C4-2B (cell line): ENCODE measurements around the gene GGT6.

Experiments
- CTCF ChIP-seq: fragments of 450-650 bp; conservative IDR thresholded peaks from 2 replicates; pipeline ENCODE4 v1.5.1; 2017; ENCODE audit warnings: mild to moderate bottlenecking
- ZFX ChIP-seq: fragments of 450-650 bp; IDR thresholded peaks from 2 replicates; pipeline ENCODE4 v1.6.1; 2017

DNA sequence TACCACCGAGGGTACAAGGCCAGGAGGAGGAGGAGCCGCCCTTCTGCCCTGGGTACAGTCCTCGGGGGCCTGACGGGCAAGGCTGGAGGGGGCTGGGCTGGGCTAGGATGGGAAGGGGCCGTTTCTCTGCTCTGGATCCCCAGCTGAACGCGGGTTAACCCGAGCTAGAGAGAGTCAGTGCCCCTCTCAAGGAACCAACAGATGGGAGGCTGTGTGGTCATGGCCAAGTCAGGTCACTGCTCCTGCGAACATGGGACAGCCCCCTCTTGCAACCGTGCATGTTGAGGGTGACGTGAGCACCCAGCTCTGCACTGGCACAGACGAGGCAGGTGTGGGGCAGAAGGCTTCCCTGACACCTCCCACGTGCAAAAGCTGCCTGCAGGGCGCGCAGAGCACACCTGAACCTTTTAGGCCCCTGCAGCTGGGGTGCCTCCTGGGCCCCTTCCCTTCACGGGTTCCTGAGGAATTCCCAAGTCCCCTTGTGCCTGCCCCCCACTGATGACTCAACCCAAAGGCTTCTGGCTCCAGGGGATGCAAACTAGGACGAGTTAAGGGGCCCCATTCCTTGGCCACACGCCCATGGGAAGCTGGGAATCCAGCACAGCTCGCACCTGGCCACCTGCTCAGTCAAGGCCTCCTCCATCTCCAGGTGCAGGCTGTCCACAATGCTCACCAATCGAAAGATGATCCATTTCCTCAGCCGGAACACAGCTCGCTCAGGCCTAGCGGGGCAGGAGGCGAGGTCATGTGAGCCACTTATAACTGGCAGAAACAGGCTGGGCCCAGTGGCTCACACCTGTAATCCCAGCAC is 11.5 kb downstream of the GGT6 start:
- TF ChIP-seq CTCF, result no peak
- TF ChIP-seq ZFX, result no peak
